Fibroblast of skin of abdomen (primary cell): ENCODE results near the gene SPDYE4.

Source experiments
- DNase-seq: peaks from one replicate; pipeline ENCODE4 v3.0.0-alpha.2; 2013

The SPDYE4 gene

GRCh38 chr17:8710813-8711212 lies 47.5 kb downstream of the SPDYE4 start:
- DNase-seq = no peak

GRCh38 chr17:8709006-8709405 lies 49.3 kb downstream of the SPDYE4 start:
- DNase-seq = no peak

GRCh38 chr17:8708025-8708461 lies 50.3 kb downstream of the SPDYE4 start:
- DNase-seq = peak; percentile 68

GRCh38 chr17:8707332-8708024 lies 50.9 kb downstream of the SPDYE4 start:
- peak; percentile 76 for DNase-seq

GRCh38 chr17:8706431-8706830 lies 51.9 kb downstream of the SPDYE4 start:
- no peak for DNase-seq

- no peak for DNase-seq
Observed at GRCh38 chr17:8705427-8705826, 52.9 kb downstream of the SPDYE4 start.

- no peak for DNase-seq
Observed at GRCh38 chr17:8703001-8703400, 55.3 kb downstream of the SPDYE4 start.

- DNase-seq = no peak
Observed at GRCh38 chr17:8701754-8702153, 56.6 kb downstream of the SPDYE4 start.

GRCh38 chr17:8701221-8701620 lies 57.1 kb downstream of the SPDYE4 start:
- no peak for DNase-seq
